ENCODE data around the gene PPP2R2C. TPM values are rescaled to one million over a fixed set of nuclear protein-coding genes. Genes with fewer than 3 reads are reported as not detected.

Gene PPP2R2C
- total and polyA plus RNA-seq, 10 donors, result 0.07 to 1.3 (median 0.23) TPM; not detected in 1

GRCh38 chr4:6472008-6472386, 417 bp downstream of the PPP2R2C start:
- peak; percentile 56 for DNase-seq

GRCh38 chr4:6471307-6472007, 957 bp downstream of the PPP2R2C start:
- peak; percentile 30 for DNase-seq
- H3K27me3 ChIP-seq (replicated peaks in 1 of 7), result peaks cover 0 to 93% (median 37%) of the 10 kb centered on the region in 7 donors

More at GRCh38 chr4:6472008-6472386, 417 bp downstream of the PPP2R2C start:
- TF ChIP-seq POLR2A (IDR thresholded peaks at IDR 0.05) (no peak), CTCF (IDR thresholded peaks at IDR 0.05 in 8 of 11, conservative IDR thresholded peaks at IDR 0.05 in 3 of 11) (no peak), POLR2AphosphoS5 (IDR thresholded peaks at IDR 0.05) (no peak)
- Histone ChIP-seq H3K27ac (no peak overlapping the region), H3K27me3 (replicated peaks in 1 of 7) (peaks cover 0 to 92% (median 37%) of the 10 kb centered on the region in 7 donors), H3K9me3 (peaks cover 0 to 6% (median 0%) of the 10 kb centered on the region in 8 donors), H3K4me3 (peak overlapping the region in 1 of 8 donors; percentile 27), H3K36me3 (no peaks in the 10 kb centered on the region), H3K4me1 (peaks cover 2 to 23% (median 16%) of the 10 kb centered on the region in 6 donors)
- intact Hi-C loops (cut with DNase I; ENCODE audit: low total_unique reads), result no loop called here
- WGBS, 5 donors, result 2 to 12% (median 4%) methylated on average over 13 to 44 of the region's 44 CpGs

GRCh38 chr4:6470502-6471306, 1.7 kb downstream of the PPP2R2C start:
- H3K4me3 ChIP-seq, result peak overlapping the region in 7 of 8 donors; percentile 14 to 64 (median 30)
- DNase-seq, result peak; percentile 62
- peaks cover 0 to 1% (median 0%) of the 10 kb centered on the region in 8 donors for H3K9me3 ChIP-seq
- intact Hi-C loops (cut with DNase I; ENCODE audit: low total_unique reads), result no loop called here
- peaks cover 2 to 23% (median 16%) of the 10 kb centered on the region in 6 donors for H3K4me1 ChIP-seq
- TF ChIP-seq POLR2A (IDR thresholded peaks at IDR 0.05) (no peak), POLR2AphosphoS5 (IDR thresholded peaks at IDR 0.05) (peak in 1 of 3 donors; percentile 13)
- H3K27me3 ChIP-seq (replicated peaks in 1 of 7), result peaks cover 0 to 97% (median 37%) of the 10 kb centered on the region in 7 donors
- no peaks in the 10 kb centered on the region for H3K36me3 ChIP-seq
- no peak overlapping the region for H3K27ac ChIP-seq
- WGBS, 5 donors, result 1 to 2% (median 2%) methylated on average over 20 to 85 of the region's 85 CpGs

More at GRCh38 chr4:6471307-6472007, 957 bp downstream of the PPP2R2C start:
- TF ChIP-seq CTCF (IDR thresholded peaks at IDR 0.05 in 8 of 11, conservative IDR thresholded peaks at IDR 0.05 in 3 of 11), result no peak
- no peak for TF ChIP-seq POLR2AphosphoS5 (IDR thresholded peaks at IDR 0.05)
- TF ChIP-seq POLR2A (IDR thresholded peaks at IDR 0.05), result no peak
- Histone ChIP-seq H3K4me3 (peak overlapping the region in 6 of 8 donors; percentile 14 to 64 (median 28)), H3K36me3 (no peaks in the 10 kb centered on the region), H3K4me1 (peaks cover 2 to 23% (median 16%) of the 10 kb centered on the region in 6 donors), H3K9me3 (peaks cover 0 to 6% (median 0%) of the 10 kb centered on the region in 8 donors), H3K27ac (no peak overlapping the region)
- WGBS, 5 donors, result 4 to 5% (median 5%) methylated on average over 13 to 28 of the region's 28 CpGs
- intact Hi-C loops (cut with DNase I; ENCODE audit: low total_unique reads), result no loop called here

- H3K27ac ChIP-seq, result no peak overlapping the region
- WGBS, 5 donors, result 53 to 58% (median 56%) methylated on average over 16 to 18 of the region's 18 CpGs
- peaks cover 2 to 23% (median 16%) of the 10 kb centered on the region in 6 donors for H3K4me1 ChIP-seq
- H3K27me3 ChIP-seq (replicated peaks in 1 of 7), result peaks cover 0 to 90% (median 37%) of the 10 kb centered on the region in 7 donors
- no peaks in the 10 kb centered on the region for H3K36me3 ChIP-seq
- no peaks in the 10 kb centered on the region for H3K9me3 ChIP-seq
- DNase-seq, result peak; percentile 44
- TF ChIP-seq POLR2A (IDR thresholded peaks at IDR 0.05) (no peak), POLR2AphosphoS5 (IDR thresholded peaks at IDR 0.05) (no peak), CTCF (IDR thresholded peaks at IDR 0.05 in 8 of 11, conservative IDR thresholded peaks at IDR 0.05 in 3 of 11) (no peak)
- H3K4me3 ChIP-seq, result peak overlapping the region in 5 of 8 donors; percentile 27 to 64 (median 30)
- intact Hi-C loops (cut with DNase I; ENCODE audit: low total_unique reads), result no loop called here
Observed at GRCh38 chr4:6469898-6470501, 2.4 kb downstream of the PPP2R2C start.
